Measurements from ENCODE around the gene PRRC2C. TPM values are rescaled to one million over a fixed set of nuclear protein-coding genes. Genes with fewer than 3 reads are reported as not detected.
A peak's percentile ranks its signal among the peaks of the same experiment; 100 is the strongest.

Gene PRRC2C
- total and polyA plus RNA-seq, 2 of the 13 experiments (the other 11 are each of a cell fraction or from before 2014, with no cell fraction given): 46.2 to 57.0 TPM

DNA sequence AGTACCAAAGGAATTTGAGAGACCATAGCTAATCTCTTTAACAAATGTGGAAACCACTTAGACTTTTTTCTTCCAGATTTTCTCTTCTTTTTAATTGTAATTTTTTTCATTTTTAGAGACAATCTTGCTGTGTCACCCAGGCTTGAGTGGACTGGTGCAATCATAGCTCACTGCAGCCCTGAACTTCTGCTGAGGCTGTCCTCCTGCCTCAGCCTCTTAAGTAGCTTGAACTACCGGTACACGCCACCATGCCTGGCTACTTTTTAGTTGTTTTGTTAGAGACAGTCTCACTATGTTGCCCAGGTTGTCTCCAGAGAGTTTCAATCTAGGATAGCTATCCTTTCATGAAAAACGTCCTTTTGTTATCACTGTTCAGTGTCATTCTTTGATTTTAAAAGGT, 15.0 kb downstream of the PRRC2C start:
- DNase-seq (ENCODE audit: low spot score) (no peak), ATAC-seq (no peak), FAIRE-seq (no peak)
- ChIA-PET CTCF (ENCODE audit: low intra/inter-chr PET ratio, low total read pairs) (no interaction called here), POLR2A (no interaction called here)
- peaks cover 67% of the 10 kb centered on the region for H4K20me1 ChIP-seq (ENCODE audit: insufficient read depth, low read length)
- H3K79me2 ChIP-seq (ENCODE audit: insufficient read depth, low read length): peaks cover 100% of the 10 kb centered on the region
- in situ Hi-C loops (cut with HindIII; ENCODE audit: extremely low pct_ligation_motif_present, low pct_unique_long_range_greater_than_20kb): no loop called here
- H3K27ac ChIP-seq (ENCODE audit: extremely low read length, insufficient read depth, low read length): no peak overlapping the region
- H3K9me3 ChIP-seq (ENCODE audit: low read length): no peaks in the 10 kb centered on the region
- no peak overlapping the region for H3K4me2 ChIP-seq (ENCODE audit: low read depth, low read length)
- no peaks in the 10 kb centered on the region for H3K27me3 ChIP-seq (ENCODE audit: control insufficient read depth in 1 of 2, insufficient read depth in 2 of 2, low read length in 2 of 2)
- intact Hi-C loops (cut with micrococcal nuclease; ENCODE audit: unreplicated experiment): no loop called here
- H3K9ac ChIP-seq (ENCODE audit: insufficient read depth, low read depth, low read length): no peak overlapping the region
- H2AFZ ChIP-seq (ENCODE audit: low read length): no peak overlapping the region
- H3K4me3 ChIP-seq (replicated peaks in 1 of 3; ENCODE audit: insufficient read depth in 1 of 3, low read depth in 2 of 3, low read length in 3 of 3): no peak overlapping the region
- peaks cover 3 to 9% of the 10 kb centered on the region in 2 experiments; a peak in 4 of 5 replicates for H3K36me3 ChIP-seq (replicated peaks in 1 of 2; ENCODE audit: control insufficient read depth in 1 of 2, insufficient read depth in 2 of 2, low read length in 2 of 2)
- 93% methylated on average over 3 of the region's 3 CpGs for WGBS (ENCODE audit: low lambda C conversion rate)
- no TSS peak for BruUV-seq (replicated peaks)
- peaks cover 37% of the 10 kb centered on the region for H3K4me1 ChIP-seq (ENCODE audit: insufficient read depth, low read length)
- TF ChIP-seq KAT8 (CRISPR knock-in tag; IDR thresholded peaks at IDR 0.05) (no peak), RELA (CRISPR knock-in tag; IDR thresholded peaks at IDR 0.05) (no peak), NAIF1 (CRISPR knock-in tag; IDR thresholded peaks at IDR 0.05; ENCODE audit: borderline replicate concordance) (no peak), HNRNPUL1 (IDR thresholded peaks at IDR 0.05; ENCODE audit: low read depth, low read length) (no peak), NFKBIZ (CRISPR knock-in tag; IDR thresholded peaks at IDR 0.05) (no peak), ZNF792 (CRISPR knock-in tag; IDR thresholded peaks at IDR 0.05) (no peak), HOXA3 (CRISPR knock-in tag; IDR thresholded peaks at IDR 0.05) (no peak)
- TF ChIP-seq, protein P1, sequence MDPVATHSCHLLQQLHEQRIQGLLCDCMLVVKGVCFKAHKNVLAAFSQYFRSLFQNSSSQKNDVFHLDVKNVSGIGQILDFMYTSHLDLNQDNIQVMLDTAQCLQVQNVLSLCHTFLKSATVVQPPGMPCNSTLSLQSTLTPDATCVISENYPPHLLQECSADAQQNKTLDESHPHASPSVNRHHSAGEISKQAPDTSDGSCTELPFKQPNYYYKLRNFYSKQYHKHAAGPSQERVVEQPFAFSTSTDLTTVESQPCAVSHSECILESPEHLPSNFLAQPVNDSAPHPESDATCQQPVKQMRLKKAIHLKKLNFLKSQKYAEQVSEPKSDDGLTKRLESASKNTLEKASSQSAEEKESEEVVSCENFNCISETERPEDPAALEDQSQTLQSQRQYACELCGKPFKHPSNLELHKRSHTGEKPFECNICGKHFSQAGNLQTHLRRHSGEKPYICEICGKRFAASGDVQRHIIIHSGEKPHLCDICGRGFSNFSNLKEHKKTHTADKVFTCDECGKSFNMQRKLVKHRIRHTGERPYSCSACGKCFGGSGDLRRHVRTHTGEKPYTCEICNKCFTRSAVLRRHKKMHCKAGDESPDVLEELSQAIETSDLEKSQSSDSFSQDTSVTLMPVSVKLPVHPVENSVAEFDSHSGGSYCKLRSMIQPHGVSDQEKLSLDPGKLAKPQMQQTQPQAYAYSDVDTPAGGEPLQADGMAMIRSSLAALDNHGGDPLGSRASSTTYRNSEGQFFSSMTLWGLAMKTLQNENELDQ (CRISPR knock-in tag; IDR thresholded peaks at IDR 0.05; ENCODE audit: borderline replicate concordance): no peak

DNA sequence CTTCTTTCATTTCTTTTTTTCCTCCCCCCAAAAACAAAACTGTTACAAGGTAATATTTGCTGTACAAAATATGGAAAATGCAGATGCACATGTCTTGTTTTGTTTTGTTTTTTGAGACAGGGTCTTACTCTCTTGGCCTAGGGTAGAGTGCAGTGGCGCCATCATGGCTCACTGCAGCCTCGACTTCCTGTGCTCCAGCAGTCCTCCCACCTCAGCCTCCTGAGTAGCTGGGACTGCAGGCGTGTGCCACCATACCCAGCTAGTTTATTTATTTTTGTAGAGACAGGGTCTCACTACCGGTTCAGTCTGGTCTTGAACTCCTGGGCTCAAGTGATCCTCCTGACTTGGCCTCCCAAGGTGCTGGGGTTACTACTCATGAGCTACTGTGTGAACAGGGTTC, 15.5 kb downstream of the PRRC2C start:
- POLR2A ChIA-PET: no interaction called here
- Histone ChIP-seq H3K36me3 (replicated peaks in 1 of 2; ENCODE audit: control insufficient read depth in 1 of 2, insufficient read depth in 2 of 2, low read length in 2 of 2) (peaks cover 3 to 9% of the 10 kb centered on the region in 2 experiments; a peak in 4 of 5 replicates), H3K4me3 (replicated peaks in 1 of 3; ENCODE audit: insufficient read depth in 1 of 3, low read depth in 2 of 3, low read length in 3 of 3) (no peak overlapping the region), H2AFZ (ENCODE audit: low read length) (no peak overlapping the region), H3K9me3 (ENCODE audit: low read length) (no peaks in the 10 kb centered on the region), H3K9ac (ENCODE audit: insufficient read depth, low read depth, low read length) (no peak overlapping the region), H3K4me2 (ENCODE audit: low read depth, low read length) (no peak overlapping the region), H4K20me1 (ENCODE audit: insufficient read depth, low read length) (peaks cover 71% of the 10 kb centered on the region), H3K27ac (ENCODE audit: extremely low read length, insufficient read depth, low read length) (no peak overlapping the region), H3K4me1 (ENCODE audit: insufficient read depth, low read length) (peaks cover 42% of the 10 kb centered on the region), H3K79me2 (ENCODE audit: insufficient read depth, low read length) (peaks cover 100% of the 10 kb centered on the region), H3K27me3 (ENCODE audit: control insufficient read depth in 1 of 2, insufficient read depth in 2 of 2, low read length in 2 of 2) (no peaks in the 10 kb centered on the region)
- no peak for FAIRE-seq
- 100% methylated on average over 4 of the region's 4 CpGs for WGBS (ENCODE audit: low lambda C conversion rate)
- no TSS peak for BruUV-seq (replicated peaks)
- ATAC-seq: no peak
- intact Hi-C loops (cut with micrococcal nuclease; ENCODE audit: unreplicated experiment): no loop called here
- CTCF ChIA-PET (ENCODE audit: low intra/inter-chr PET ratio, low total read pairs): no interaction called here
- in situ Hi-C loops (cut with HindIII; ENCODE audit: extremely low pct_ligation_motif_present, low pct_unique_long_range_greater_than_20kb): no loop called here
- TF ChIP-seq, protein P2, sequence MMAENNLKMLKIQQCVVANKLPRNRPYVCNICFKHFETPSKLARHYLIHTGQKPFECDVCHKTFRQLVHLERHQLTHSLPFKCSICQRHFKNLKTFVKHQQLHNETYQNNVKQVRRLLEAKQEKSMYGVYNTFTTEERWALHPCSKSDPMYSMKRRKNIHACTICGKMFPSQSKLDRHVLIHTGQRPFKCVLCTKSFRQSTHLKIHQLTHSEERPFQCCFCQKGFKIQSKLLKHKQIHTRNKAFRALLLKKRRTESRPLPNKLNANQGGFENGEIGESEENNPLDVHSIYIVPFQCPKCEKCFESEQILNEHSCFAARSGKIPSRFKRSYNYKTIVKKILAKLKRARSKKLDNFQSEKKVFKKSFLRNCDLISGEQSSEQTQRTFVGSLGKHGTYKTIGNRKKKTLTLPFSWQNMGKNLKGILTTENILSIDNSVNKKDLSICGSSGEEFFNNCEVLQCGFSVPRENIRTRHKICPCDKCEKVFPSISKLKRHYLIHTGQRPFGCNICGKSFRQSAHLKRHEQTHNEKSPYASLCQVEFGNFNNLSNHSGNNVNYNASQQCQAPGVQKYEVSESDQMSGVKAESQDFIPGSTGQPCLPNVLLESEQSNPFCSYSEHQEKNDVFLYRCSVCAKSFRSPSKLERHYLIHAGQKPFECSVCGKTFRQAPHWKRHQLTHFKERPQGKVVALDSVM (CRISPR knock-in tag; IDR thresholded peaks at IDR 0.05): peak; percentile 80
- no peak for TF ChIP-seq ZNF563 (CRISPR knock-in tag; IDR thresholded peaks at IDR 0.05)
- no peak for DNase-seq (ENCODE audit: low spot score)

Data from HepG2 (cell line).